ENCODE results near the gene MDM4.

DNA sequence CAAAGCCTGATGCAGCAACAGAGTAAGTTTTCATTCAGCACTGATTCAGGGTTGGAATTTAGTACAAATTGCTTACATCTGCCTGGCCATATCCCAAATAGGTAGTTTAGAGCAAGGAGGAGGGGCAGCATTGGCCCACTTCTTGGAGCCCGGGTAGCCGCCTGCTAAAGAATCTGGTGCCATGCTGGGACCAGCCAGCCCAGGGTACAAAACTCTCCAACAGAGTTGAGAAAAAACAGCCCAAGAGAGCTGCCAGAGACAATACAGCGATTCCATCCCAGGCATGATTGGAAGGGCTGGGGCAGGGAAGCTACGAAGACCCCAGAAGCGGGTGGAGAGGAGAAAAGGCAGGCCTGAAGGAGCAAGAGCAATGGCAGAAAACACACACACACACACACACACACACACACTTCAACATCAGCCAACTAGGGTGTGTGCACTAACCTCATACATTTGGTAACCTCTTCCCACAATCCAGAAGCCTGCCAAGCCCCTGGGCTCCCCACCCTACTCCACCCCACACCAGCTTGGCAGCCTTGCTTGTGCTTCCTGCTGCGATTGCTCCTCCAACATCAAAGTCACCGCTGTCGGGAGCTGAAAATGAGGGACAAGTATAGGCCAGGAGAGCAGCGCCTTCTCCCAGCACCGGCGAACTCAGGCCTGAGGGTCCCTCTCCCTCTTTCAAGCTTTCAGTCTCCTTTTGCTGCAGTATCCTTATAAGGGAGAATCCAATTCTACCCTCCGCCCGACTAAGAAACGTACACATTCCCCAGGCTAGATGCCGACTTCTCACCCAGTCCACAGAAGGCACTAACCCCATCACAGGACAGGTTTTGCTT lies 22.8 kb upstream of the MDM4 start:
- TF ChIP-seq POLR2A (IDR thresholded peaks at IDR 0.05), result no peak
- TF ChIP-seq, protein P1, sequence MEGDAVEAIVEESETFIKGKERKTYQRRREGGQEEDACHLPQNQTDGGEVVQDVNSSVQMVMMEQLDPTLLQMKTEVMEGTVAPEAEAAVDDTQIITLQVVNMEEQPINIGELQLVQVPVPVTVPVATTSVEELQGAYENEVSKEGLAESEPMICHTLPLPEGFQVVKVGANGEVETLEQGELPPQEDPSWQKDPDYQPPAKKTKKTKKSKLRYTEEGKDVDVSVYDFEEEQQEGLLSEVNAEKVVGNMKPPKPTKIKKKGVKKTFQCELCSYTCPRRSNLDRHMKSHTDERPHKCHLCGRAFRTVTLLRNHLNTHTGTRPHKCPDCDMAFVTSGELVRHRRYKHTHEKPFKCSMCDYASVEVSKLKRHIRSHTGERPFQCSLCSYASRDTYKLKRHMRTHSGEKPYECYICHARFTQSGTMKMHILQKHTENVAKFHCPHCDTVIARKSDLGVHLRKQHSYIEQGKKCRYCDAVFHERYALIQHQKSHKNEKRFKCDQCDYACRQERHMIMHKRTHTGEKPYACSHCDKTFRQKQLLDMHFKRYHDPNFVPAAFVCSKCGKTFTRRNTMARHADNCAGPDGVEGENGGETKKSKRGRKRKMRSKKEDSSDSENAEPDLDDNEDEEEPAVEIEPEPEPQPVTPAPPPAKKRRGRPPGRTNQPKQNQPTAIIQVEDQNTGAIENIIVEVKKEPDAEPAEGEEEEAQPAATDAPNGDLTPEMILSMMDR (IDR thresholded peaks at IDR 0.05), result no peak
- TF ChIP-seq EP300 (IDR thresholded peaks at IDR 0.05), result no peak

All from upper lobe of left lung (tissue), 4 donors.